GM11168 (cell line): Measurements from ENCODE around the gene CNTN3.

Experiments
- in situ Hi-C: fragments of 300-500 bp; cut with MboI; formaldehyde crosslinking; loops from one replicate; pipeline ENCODE4 v1.12.0; 2022; ENCODE audit warnings: low sequenced_read_pairs; ENCODE audit not compliant: unreplicated experiment

CNTN3 gene

DNA sequence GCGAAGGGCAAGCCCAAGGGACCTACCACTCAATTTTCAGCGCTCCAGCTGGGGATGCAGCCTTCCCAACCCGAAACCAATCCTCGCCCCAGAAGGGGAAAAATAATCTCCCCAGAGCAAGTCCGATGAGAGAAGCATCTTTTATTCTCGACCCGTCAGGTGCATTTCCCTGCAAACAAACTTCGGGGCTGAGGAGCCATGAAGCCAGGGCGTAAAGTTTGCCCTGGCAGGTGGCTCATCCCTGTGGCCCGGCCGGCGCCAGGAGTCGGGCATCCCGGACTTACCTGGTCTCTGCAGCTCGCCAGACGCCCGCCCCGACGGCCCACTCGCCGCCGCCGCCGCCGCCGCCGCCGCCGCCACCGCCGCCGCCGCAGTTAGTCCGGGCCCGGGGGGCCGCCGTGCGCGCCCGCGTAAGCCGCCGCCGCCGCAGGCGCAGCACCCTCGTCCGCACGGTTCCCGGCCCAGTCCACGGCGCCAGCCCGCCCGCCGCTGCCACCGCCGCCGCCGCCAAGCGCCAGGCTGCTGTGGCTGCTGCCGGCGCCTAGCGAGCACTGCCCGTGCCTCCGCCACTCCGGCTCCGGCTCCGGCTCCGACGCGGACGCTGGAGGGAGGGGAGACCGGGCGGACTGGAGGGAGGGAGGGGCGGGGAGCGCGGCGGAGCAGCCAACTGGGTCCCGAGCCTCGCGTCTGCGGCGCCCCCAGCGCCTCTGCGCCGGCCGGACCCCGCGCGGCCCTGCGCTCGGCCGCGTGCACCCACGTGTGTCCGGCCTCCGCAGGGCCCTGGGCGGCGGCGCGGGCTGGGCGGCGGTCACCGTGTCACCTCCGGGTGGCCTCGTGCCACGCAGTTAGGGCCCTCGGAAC is at the start of gene CNTN3:
CNTN3 (minus strand) TSS at position 553 of the 861 bp plus-strand sequence. CDS start 93,547 bp downstream, outside the sequence.
- in situ Hi-C loops, result no loop called here

DNA sequence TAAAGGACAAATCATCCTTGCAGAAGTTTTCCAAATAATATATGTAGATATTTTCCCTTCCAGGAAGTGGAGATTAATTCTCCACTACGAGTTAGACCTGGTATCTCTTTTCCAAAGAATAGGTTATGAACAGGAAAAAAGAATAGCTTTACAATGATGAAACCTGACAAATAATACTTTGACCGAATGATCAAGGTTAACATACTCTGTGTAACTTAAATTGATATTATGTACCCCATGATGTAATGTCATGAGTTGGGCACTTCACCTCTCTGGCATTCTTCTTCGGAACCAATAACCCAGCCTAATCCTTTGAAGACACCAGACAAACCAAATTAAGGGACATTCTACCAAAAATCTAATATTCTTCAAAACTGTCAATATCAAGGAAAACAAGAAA is 48.7 kb upstream of the CNTN3 start:
- in situ Hi-C loops, result no loop called here

DNA sequence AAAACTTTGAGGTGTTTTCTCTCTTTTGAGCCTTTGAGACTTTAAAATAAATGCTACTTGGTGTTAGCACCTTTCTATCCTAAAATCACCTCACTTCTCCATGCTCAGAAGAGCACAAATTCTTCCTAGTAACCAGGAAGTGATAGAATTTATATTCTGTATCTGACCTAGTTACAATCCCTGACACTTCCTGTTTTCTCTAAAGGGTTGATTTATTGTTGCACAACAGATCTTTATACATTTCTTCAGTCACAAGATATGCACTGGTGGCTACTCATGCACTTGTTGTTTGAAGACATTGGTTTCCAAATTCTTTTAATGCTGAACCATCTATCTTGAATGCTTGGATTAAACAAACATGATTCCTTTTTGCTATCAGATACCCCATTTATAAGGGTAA is 47.2 kb upstream of the CNTN3 start:
- in situ Hi-C loops, result no loop called here

DNA sequence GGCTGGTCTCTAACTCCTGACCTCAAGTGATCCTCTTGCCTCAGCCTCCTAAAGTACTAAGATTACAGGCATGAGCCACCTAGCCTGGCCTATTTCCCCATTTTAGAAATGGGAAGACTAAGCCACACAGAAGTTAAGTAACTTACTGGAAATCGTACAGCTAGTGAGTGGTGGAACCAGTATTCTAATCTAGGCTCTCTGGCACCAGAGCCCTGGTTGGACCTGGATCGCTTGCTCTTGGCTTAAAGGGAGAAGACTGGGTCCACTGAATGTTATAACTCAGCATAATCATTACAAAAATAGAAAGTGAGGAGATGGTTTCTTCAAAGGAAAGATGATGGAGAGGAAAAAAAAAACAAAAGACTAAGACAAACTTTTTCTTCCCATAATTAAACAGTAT is 37.4 kb upstream of the CNTN3 start:
- in situ Hi-C loops, result no loop called here

DNA sequence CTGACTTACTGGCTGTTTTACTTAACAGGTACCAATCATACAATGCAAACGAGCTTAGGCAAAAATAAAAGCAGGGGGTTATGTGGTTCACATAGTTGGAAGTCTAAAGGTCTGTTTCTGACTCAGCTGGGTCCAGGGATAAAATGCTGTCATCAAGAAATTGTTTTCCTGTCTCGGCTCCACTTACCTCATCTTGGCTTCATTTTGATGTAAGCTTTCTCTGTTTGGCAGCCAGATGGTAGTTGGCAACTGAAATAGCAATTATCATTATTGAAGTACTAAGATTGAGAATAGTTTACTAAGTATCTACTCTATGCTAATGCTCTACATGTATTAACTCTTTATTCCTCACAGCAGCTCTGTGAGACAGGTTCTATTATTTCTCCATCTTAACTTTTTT is 36.8 kb upstream of the CNTN3 start:
- in situ Hi-C loops, result no loop called here

DNA sequence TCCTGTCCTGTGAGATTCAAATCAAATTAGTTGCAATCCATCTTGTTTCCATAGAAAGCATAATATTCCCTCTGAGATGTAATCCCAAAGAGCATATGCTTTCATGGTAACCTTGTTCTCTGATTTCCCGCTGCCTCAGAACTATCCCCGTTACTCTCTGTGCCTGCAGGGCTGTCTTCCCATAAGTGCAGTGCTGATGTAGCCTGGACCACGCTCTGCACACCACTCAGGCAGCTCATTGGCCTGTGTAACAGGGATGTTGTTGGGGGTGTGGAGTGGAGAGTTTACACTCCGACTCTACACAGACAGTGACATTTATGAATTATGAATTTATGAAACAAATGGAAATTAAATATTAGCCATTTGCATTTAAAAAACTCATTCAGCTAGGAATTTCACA is 33.6 kb upstream of the CNTN3 start:
- in situ Hi-C loops, result no loop called here

DNA sequence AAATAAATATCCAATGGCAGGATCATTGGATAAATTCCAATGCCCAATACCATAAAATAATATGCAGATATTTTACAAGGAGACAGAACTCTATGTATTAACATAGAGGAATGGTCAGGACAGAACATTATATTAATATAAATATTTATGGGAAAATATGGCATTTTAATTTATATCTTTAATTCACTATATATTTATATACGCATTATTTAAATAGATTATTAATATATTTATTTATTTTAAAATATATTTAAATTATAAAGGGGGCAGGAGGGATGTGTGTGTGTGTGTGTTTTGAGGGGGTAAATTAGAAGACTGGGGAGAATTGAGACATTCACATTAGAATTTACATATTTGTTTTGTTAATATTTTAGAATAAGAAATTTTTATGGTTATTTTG is 31.6 kb upstream of the CNTN3 start:
- in situ Hi-C loops, result no loop called here

DNA sequence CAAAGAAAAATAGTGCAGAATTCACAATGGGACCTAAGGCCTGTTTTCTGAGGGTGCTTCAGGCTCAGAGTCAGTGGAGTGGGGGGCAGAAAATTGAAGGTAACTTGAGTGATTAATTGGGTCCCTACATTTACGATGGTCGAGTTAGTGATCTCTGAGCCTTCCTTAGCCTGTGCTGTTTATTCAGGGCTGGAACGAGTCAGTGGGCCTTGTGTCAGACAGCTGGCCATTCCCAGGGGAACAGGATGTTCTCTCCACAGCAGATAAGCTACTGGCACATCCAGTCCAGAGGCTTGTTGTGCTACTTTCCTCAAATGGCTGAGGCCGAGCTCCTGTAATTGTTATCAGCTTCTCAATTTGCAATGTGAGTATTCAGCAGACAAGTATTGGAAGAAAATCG is 29.2 kb upstream of the CNTN3 start:
- in situ Hi-C loops, result no loop called here

DNA sequence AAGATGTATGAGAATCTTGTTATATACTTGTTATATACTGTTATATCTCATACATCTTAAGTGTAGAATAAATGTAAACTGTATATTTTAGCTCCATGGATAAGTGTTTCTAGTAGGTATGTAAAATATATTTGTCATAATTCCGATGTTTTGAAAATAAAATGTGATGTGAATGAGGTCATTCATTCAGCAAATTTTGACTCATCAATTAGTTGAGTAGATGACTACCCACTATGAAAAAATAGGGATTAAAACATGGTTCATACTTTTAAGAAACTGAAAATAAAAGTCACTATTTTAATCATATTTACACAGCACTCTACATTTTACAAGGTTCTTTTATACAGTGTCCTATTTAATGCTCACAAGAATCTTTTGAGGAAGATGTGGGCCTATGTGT is 28.4 kb upstream of the CNTN3 start:
- in situ Hi-C loops, result no loop called here

DNA sequence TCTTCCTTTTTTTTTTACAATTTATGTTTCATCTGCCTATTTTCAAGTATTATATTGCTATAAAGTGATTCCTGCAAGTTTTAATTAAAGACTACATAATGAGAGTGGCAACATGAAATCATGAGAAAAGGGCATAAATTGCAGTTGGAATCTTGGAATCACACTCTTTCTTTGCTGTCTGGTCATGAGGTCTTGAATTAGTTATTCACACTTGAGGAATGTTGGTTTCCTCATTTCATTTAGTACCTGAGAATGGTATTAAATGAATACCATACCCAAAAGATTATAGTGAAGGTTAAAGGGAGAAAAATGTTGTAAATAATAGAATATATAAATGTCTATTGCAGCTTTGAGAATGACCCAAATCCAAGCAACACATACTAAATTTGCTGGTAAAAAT is 25.8 kb upstream of the CNTN3 start:
- in situ Hi-C loops, result no loop called here

DNA sequence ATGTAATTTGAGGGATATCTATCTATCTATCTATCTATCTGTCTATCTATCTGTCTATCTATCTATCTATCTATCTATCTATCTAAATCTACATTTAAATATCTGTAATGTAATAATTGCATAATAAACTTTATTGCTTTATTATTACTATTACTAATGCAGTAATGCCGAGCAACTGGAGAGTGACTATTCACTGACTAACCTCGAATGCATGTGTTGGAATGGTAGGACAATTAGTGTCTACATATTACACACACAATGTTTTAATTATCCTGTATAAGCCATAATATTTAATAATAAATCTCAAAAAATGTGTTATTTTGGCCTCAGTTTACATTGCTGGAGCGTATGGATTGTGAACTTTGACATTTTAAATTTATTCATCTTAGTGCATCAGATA is 25.2 kb upstream of the CNTN3 start:
- in situ Hi-C loops, result no loop called here

DNA sequence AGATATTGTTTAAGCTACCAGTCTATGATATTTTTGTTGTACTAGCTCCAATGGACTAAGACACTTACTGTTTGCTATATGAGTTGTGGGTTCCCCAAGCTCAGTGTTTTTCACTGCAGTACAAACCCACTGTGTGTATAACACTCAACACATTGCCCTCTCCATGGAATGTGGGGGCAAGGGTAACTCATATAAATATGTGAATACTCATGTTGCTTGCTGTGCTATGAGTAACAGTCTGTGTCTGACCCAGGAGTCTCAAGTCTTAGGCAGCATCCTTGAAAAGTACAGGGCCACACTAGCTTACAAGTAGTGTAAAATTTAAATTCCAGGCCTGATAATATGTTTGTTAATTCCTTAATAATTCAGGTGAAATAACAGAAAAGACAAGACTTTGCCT is 22.5 kb upstream of the CNTN3 start:
- in situ Hi-C loops, result no loop called here

DNA sequence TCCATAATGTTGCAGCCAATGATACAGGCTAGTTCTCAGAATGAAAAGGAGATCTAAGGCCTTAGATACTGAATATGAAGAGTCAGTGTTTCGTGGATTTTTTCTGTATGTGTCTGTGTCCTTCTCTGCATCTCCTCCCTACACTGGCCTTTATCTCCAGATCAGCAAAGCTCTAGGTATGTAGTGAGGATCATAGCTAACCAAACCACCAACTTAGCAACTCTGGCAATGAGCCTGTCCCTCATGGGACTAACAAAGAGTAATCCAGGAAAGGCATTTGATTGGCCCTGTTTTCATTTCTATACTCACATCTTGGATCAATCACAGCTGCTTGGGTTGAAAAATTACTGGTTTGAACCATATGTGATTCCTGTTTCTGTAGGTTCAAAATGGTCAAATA is 18.6 kb upstream of the CNTN3 start:
- in situ Hi-C loops, result no loop called here

DNA sequence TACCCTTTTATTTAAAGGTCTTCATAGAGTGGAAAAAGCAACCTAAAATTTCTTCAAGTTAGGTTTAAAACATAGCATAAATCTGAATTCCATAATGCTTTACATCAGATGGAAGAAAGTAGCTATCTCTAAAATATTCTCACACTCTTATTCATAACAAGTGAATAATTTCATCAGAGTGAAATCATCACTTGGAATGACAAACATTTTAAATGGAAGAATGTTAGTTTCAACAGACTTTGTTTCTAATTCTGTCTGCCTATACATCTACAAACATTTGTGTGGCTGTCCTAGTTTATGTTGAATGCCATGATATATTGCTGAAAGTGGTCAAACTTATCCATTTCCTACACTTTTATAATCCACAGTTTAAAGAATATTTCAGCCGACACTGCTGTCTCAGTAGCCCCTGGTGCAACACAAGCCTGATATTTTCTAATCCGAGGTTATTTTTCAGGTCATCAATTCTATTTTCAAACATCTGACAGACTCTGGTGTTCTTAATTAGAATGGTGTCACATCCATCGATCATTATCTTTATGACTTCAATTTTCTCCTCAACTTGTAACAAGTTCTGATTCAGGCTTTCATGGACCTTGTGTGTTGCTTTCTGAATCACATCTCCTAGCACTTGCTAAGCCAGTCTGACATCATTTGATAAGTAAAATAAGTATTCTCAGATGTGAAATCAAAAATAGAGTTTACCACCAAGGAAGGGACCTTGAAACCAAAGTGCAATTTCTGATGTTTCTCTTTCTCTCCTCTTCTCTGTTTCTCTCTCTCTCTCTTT is 17.1 kb upstream of the CNTN3 start:
- in situ Hi-C loops, result no loop called here

DNA sequence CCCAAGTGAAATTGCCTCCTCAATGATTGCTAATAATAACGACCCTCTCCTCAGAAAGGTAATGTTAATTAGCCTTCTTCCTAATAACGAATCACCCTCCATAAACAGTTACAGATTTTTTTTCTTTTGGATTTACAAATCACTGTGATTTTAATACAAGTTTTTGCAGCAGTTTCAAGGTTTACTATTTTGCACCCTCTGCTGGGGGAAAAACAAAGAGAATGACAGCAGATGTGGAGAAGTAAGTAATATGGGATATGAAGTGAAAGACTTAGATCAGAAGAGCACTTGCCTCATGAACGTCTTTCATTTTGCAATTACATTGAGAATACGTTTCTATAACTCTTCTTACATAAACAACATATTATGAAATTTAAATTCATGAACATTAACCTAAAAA is 16.1 kb upstream of the CNTN3 start:
- in situ Hi-C loops, result no loop called here

DNA sequence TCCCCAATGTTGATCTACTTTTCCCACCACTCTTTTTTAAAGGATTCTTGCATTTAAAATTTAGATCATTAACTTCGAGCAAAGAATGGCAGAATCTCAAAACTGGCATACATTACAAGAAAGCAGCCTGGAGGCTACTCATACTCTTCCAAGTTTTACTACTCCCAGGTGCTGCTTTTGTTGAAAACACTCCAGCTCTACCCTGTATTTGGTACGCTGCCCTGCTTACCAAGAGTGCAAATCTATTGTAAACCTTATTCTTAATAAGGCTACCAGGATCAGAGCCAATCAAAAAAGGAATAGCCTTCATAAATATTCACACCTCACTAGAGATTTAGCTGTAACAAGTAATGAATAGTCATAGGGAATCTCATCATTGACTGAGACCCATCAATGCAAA is 11.6 kb upstream of the CNTN3 start:
- in situ Hi-C loops, result no loop called here

DNA sequence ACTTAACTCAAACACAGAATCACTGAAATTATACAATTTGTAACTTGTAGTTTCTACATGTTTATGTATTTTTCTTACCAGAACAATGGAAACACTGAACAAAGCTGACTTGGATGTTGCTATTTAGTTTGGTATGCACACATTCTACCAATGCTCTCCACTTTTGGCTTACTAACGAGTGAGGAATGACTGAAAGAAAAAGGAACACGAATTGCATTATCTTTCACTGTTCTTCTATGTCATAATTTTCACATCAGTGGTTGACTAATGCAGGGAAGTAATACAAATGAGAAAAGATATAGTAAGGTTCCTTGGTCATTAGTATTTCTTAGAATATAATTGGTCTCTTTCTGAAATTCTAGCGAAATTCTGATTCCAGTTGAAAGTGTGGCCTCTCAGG is 9.8 kb upstream of the CNTN3 start:
- in situ Hi-C loops, result no loop called here

DNA sequence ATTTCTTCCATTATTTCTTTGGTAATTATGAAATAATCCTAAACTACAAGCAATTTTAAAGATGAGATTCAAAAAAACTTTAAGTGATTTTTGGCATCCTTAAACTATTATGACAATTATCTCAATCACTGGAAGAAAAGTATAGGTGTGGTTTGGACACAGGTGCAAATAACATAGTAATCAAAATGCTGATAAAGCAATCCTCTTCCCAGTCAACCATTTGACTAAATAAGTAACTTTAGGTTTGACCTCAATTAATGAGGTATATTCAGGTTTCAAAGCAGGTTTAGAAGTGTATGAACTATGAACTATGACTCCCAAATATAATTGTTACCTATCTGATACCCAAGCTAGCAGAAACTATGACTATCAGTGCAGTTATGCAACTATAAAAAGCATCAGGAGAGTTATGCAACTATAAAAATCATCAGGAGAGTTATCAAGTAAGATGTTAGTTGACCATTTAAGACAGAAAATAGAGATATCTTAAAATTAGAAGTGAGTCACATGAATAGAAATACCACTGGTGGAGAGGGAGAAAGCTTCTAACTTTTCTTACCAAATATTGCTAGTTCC is 8.9 kb upstream of the CNTN3 start:
- in situ Hi-C loops, result no loop called here

DNA sequence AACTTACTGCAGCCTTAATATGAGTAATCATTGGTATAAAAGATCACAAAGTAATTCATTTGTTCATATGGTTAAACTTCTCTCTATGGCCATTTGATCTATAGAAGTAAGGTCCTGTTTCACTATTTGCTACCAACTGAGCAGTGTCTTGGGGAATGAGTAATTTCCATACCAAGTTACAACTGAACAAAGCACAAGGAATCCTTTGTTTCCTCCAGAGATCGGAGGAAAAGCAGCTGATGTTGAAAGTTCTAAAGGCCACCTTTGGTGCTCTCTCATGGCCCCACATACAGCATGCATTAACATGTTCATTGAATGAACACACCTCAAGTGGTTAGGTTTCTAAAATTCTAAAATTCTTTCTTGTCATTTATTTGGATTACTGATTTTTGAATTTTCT is 7.1 kb upstream of the CNTN3 start:
- in situ Hi-C loops, result no loop called here

DNA sequence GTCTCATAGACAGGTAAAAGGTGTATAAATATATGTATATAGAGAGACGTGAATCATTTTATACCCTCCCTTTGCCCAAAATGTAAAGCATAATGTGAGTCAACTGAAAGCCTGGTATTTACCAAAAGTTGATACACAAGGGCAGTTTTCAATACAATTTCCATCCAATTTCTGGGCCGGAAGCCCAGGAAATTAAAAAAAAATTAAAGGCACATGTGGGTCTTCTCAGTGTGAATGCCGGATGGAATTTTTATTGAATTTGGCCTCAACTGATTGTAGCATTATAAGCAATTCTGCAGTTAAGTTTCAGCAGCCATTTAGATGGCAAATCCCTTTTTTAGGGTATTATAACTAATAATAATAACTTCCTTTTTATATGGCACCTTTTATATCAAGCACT is 3.3 kb upstream of the CNTN3 start:
- in situ Hi-C loops, result no loop called here

DNA sequence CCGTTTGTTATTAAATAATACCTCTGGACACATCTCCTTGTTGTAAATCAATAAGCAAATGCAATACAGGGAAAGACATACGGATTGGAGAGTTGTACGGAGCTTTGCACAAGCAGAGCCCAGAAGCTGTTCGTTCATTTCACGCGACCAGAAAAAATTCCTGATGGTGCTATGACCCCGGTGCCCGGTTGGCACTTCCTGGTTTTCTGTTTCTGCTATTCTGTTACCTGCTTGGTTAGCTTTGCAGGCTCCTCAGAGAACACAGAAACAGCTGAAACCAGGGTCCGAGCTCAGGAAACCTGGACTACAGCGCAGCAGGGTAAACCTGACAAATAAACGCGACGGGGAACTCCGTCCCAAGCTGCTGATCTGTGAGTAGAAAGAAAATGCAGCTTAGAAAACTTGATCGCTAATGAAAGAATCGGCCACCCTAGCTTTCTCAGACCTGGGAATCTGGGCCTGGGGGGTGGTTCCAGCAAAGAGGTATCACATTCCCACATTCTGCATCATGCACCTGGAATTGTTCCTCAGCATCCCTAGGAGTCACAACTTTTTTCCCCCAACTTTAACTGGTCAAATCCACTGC is 845 bp downstream of the CNTN3 start:
- in situ Hi-C loops, result no loop called here
